IMR-90 (cell line): ENCODE measurements around the gene PI16. TPM values are rescaled to one million over a fixed set of nuclear protein-coding genes. Genes with fewer than 3 reads are reported as not detected.

Source experiments
- ATAC-seq: fragments of 200-7000 bp; cut with Tn5 transposase; 2 replicates; pipeline ENCODE4 v1.9.1; 2020; ENCODE audit warnings: low read depth, mild to moderate bottlenecking, moderate library complexity
- BruUV-seq: library from RNA; stranded (reverse); fragments of 400-500 nt; replicated peaks from 2 replicates; lab custom pipeline; 2021; lab: Mats Ljungman, UMichigan
- CTCF ChIA-PET: fragments of 300-600 bp; formaldehyde crosslinking; extraction: SDS; loops from one replicate; lab custom pipeline; 2021; ENCODE audit warnings: antibody characterized with exemption; lab: Yijun Ruan, JAX
- POLR2A ChIA-PET: fragments of 300-600 bp; sonication (Branson Sonifier 250); formaldehyde crosslinking; loops from one replicate; lab custom pipeline; 2022; ENCODE audit warnings: antibody characterized with exemption; ENCODE audit not compliant: unreplicated experiment; lab: Charles Lee
- DNase-seq: peaks from one replicate; pipeline ENCODE4 v3.0.0; 2013
- H2AFZ ChIP-seq: replicated peaks from 2 replicates; pipeline ENCODE3; 2013; ENCODE audit warnings: low read length, mild to moderate bottlenecking; ENCODE audit not compliant: poor library complexity
- H2AK5ac ChIP-seq: 2 replicates; pipeline ENCODE4 v1.6.1; 2013; ENCODE audit warnings: low read depth, low read length, inconsistent platforms
- H2AK9ac ChIP-seq: replicated peaks from 2 replicates; pipeline ENCODE3; 2013; ENCODE audit warnings: mild to moderate bottlenecking, low read depth, low read length, moderate library complexity; ENCODE audit not compliant: poor library complexity
- H2BK120ac ChIP-seq: 2 replicates; pipeline ENCODE4 v1.6.1; 2013; ENCODE audit warnings: low read depth, low read length, inconsistent platforms
- H2BK15ac ChIP-seq: 3 replicates; pipeline ENCODE4 v1.6.1; 2013; ENCODE audit warnings: low read depth, low read length, inconsistent platforms
- H2BK20ac ChIP-seq: 2 replicates; pipeline ENCODE4 v1.6.1; 2013; ENCODE audit warnings: low read depth, mild to moderate bottlenecking, inconsistent platforms, low read length, moderate library complexity
- H2BK5ac ChIP-seq: 2 replicates; pipeline ENCODE4 v1.6.1; 2013; ENCODE audit warnings: mild to moderate bottlenecking, low read depth, low read length, inconsistent platforms; ENCODE audit not compliant: poor library complexity, severe bottlenecking
- H3K14ac ChIP-seq: replicated peaks from 2 replicates; pipeline ENCODE4 v1.6.1; 2013; ENCODE audit warnings: low read depth, low read length, inconsistent platforms
- H3K18ac ChIP-seq: 2 replicates; pipeline ENCODE4 v1.6.1; 2013; ENCODE audit warnings: low read depth, low read length, control low read depth
- H3K23ac ChIP-seq: 2 replicates; pipeline ENCODE4 v1.6.1; 2013; ENCODE audit warnings: low read depth, low read length, inconsistent platforms
- H3K27ac ChIP-seq: 2 replicates; pipeline ENCODE4 v1.5.1; 2013; ENCODE audit warnings: mild to moderate bottlenecking, control low read depth, low read length; ENCODE audit not compliant: insufficient read depth
- H3K27me3 ChIP-seq: 2 replicates; pipeline ENCODE4 v1.6.1; 2013; ENCODE audit warnings: low read length; ENCODE audit not compliant: control insufficient read depth, insufficient read depth
- H3K36me3 ChIP-seq: 2 replicates; pipeline ENCODE4 v1.6.1; 2013; ENCODE audit warnings: low read length, mixed read lengths; ENCODE audit not compliant: control insufficient read depth, insufficient read depth
- H3K4ac ChIP-seq: 2 replicates; pipeline ENCODE4 v1.6.1; 2013; ENCODE audit warnings: low read depth, low read length, inconsistent platforms
- H3K4me1 ChIP-seq: 2 replicates; pipeline ENCODE4 v1.6.1; 2013; ENCODE audit warnings: low read length, mixed read lengths; ENCODE audit not compliant: control insufficient read depth, insufficient read depth
- H3K4me2 ChIP-seq: 2 replicates; pipeline ENCODE4 v1.6.1; 2013; ENCODE audit warnings: low read depth, mild to moderate bottlenecking, control low read depth, low read length, moderate library complexity
- H3K4me3 ChIP-seq: 2 replicates; pipeline ENCODE4 v1.5.1; 2013; ENCODE audit warnings: low read depth, mild to moderate bottlenecking, control low read depth, low read length, moderate library complexity; ENCODE audit not compliant: insufficient read depth
- H3K56ac ChIP-seq: 2 replicates; pipeline ENCODE4 v1.6.1; 2013; ENCODE audit warnings: low read length, inconsistent platforms; ENCODE audit not compliant: insufficient read depth; ENCODE audit errors: extremely low read depth
- H3K79me1 ChIP-seq, 2 experiments: 2 replicates each; pipeline ENCODE4 v1.6.1; 2013; ENCODE audit warnings: low read length in 2 of 2, inconsistent platforms in 1 of 2, low read depth in 1 of 2
- H3K9ac ChIP-seq: 2 replicates; pipeline ENCODE4 v1.6.1; 2013; ENCODE audit warnings: low read depth, low read length, control low read depth
- H3K9me1 ChIP-seq: 2 replicates; pipeline ENCODE4 v1.6.1; 2013; ENCODE audit warnings: low read length, inconsistent platforms; ENCODE audit not compliant: insufficient read depth
- H3K9me3 ChIP-seq: 2 replicates; pipeline ENCODE4 v1.6.1; 2013; ENCODE audit warnings: low read length; ENCODE audit not compliant: control insufficient read depth, insufficient read depth
- H4K20me1 ChIP-seq: 2 replicates; pipeline ENCODE4 v1.6.1; 2013; ENCODE audit warnings: low read length, inconsistent platforms; ENCODE audit not compliant: insufficient read depth
- H4K5ac ChIP-seq: 2 replicates; pipeline ENCODE4 v1.6.1; 2013; ENCODE audit warnings: mild to moderate bottlenecking, low read depth, low read length, control low read depth
- H4K8ac ChIP-seq, 2 experiments: 2 replicates each; pipeline ENCODE4 v1.6.1; 2013; ENCODE audit warnings: low read depth in 2 of 2, low read length in 2 of 2, control low read depth in 1 of 2, inconsistent platforms in 1 of 2
- H4K91ac ChIP-seq: 2 replicates; pipeline ENCODE4 v1.6.1; 2013; ENCODE audit warnings: low read depth, low read length, inconsistent platforms; ENCODE audit not compliant: insufficient read depth
- MAFK ChIP-seq: IDR thresholded peaks from 2 replicates; pipeline ENCODE4 v1.6.1; 2012; ENCODE audit warnings: low read depth, low read length, improper control_type of control experiment
- WGBS, 2 experiments: methylation state at CpG; one replicate each; pipeline versions ENCODE4 v1.1.5 to v1.1.7; 2013; ENCODE audit warnings: missing lambda C conversion rate in 2 of 2; ENCODE audit not compliant: insufficient read length in 1 of 2; ENCODE audit errors: extremely low coverage in 2 of 2; 5-methylcytosine and 5-hydroxymethylcytosine counted together
- dilution Hi-C: fragments of 300-500 bp; cut with HindIII; formaldehyde crosslinking; loops from one replicate; pipeline ENCODE4 v1.14.3; 2018; ENCODE audit warnings: low sequenced_read_pairs; ENCODE audit not compliant: unreplicated experiment
- in situ Hi-C: fragments of 300-500 bp; cut with MboI; formaldehyde crosslinking; loops from 3 replicates; pipeline ENCODE4 v1.14.3; 2019; ENCODE audit warnings: low sequenced_read_pairs, inconsistent platforms, mixed read lengths
- intact Hi-C: fragments of 100-400 bp; cut with micrococcal nuclease; formaldehyde crosslinking; loops from 2 replicates; pipeline ENCODE4 v1.10.0; 2022
- polyA plus RNA-seq, 3 experiments: library from polyadenylated mRNA; depleted of rRNA; stranded (reverse); fragments of >200 nt; gene quantifications; 2 replicates each; pipeline ENCODE4 v1.2.3, GENCODE V29; 2012; ENCODE audit warnings: low replicate concordance in 1 of 3
- total RNA-seq: library from RNA; depleted of rRNA; stranded (reverse); fragments of >200 nt; gene quantifications from 2 replicates; pipeline ENCODE4 v1.2.3, GENCODE V29; 2012

PI16 gene
- total and polyA plus RNA-seq, 2 of the 4 experiments (the other 2 are of a cell fraction): 0.21 TPM; not detected in 1

DNA sequence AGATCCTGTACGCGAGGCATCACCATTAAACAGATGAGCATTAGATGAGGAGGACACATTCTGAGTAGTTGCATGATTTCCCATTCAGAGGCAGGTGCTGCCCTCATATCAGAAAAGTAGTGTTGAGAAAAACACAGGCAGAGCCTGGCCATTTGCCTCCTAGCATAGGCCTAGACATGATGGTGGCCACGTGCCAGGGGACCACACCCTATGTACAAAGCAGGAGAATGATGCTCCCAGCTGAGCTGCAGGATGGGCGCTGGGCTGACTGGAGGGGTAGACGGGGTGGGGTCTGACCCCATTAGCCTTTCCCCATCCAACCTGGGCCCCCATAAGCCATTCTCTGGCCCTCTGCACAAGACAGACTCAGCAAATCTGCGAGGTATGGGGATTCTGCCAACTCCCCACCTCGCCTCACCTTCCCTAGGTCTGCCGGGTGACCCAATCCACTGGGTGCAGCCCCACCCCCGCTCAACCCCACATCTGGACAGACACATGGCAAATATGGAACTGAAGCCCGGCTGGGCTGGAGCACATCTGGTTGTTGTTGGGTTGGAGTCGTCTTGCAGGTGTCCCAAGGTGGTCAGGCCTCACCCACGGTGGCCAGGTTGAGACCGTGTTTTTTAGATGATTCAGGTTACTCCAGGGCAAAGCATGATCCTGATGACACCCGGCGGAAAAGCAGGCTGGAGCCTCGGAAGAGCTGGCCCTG lies 13.9 kb downstream of the PI16 start:
- peaks cover 23 to 27% of the 10 kb centered on the region in 2 experiments; a peak in 3 of 4 replicates for H3K79me1 ChIP-seq
- H2AK9ac ChIP-seq: no peak overlapping the region
- no peak overlapping the region for H3K4me3 ChIP-seq
- DNase-seq (no peak), ATAC-seq (no peak)
- no peak overlapping the region for H3K9ac ChIP-seq
- no peaks in the 10 kb centered on the region for H3K9me1 ChIP-seq
- no peak overlapping the region for H2BK20ac ChIP-seq
- WGBS, 2 experiments: 99% methylated on average over 8 of the region's 16 CpGs; no CpG with 5 or more reads in 1 of the 2 experiments
- H2AFZ ChIP-seq: no peak overlapping the region
- H3K9me3 ChIP-seq: no peaks in the 10 kb centered on the region
- H3K18ac ChIP-seq: no peak overlapping the region
- no peak overlapping the region for H2BK120ac ChIP-seq
- no peak overlapping the region for H3K23ac ChIP-seq
- intact Hi-C loops: no loop called here
- H2BK15ac ChIP-seq: no peak overlapping the region
- H2AK5ac ChIP-seq: no peak overlapping the region
- H4K5ac ChIP-seq: no peak overlapping the region
- H3K27me3 ChIP-seq: no peaks in the 10 kb centered on the region
- no peak overlapping the region for H3K14ac ChIP-seq
- POLR2A ChIA-PET: no interaction called here
- TF ChIP-seq MAFK: no peak
- dilution Hi-C loops: no loop called here
- in situ Hi-C loops: no loop called here
- H4K91ac ChIP-seq: no peak overlapping the region
- no peak overlapping the region for H4K8ac ChIP-seq
- TSS peak; percentile 99 for BruUV-seq
- no peak overlapping the region for H3K56ac ChIP-seq
- no peak overlapping the region for H3K4ac ChIP-seq
- peaks cover 21% of the 10 kb centered on the region for H4K20me1 ChIP-seq
- CTCF ChIA-PET: no interaction called here
- H3K36me3 ChIP-seq: peaks cover 66% of the 10 kb centered on the region
- H3K4me2 ChIP-seq: no peak overlapping the region
- no peak overlapping the region for H3K27ac ChIP-seq
- H2BK5ac ChIP-seq: no peak overlapping the region
- no peaks in the 10 kb centered on the region for H3K4me1 ChIP-seq
